Measurements from ENCODE around the gene SPIB.
A peak's percentile ranks its signal among the peaks of the same experiment; 100 is the strongest.

SPIB gene

GRCh38 chr19:50457300-50457699 lies 38.6 kb downstream of the SPIB start:
- TF ChIP-seq CTCF (IDR thresholded peaks at IDR 0.05; ENCODE audit: low read depth, low read length, missing control alignments) = no peak

GRCh38 chr19:50458396-50459066 lies 39.8 kb downstream of the SPIB start:
- in situ Hi-C loops (cut with HindIII; ENCODE audit: low pct_ligation_motif_present, low sequenced_read_pairs) = no loop called here
- TF ChIP-seq CTCF (IDR thresholded peaks at IDR 0.05; ENCODE audit: low read depth, low read length, missing control alignments) = no peak
- no peaks in the 10 kb centered on the region for H3K36me3 ChIP-seq (replicated peaks)
- H3K4me3 ChIP-seq (ENCODE audit: low read depth, low read length) = no peak overlapping the region
- no peak overlapping the region for H3K27ac ChIP-seq
- DNase-seq = no peak
- peaks cover 3% of the 10 kb centered on the region for H3K27me3 ChIP-seq (replicated peaks)

More at GRCh38 chr19:50457300-50457699, 38.6 kb downstream of the SPIB start:
- peaks cover 3% of the 10 kb centered on the region for H3K27me3 ChIP-seq (replicated peaks)
- H3K4me3 ChIP-seq (ENCODE audit: low read depth, low read length) = no peak overlapping the region
- no peaks in the 10 kb centered on the region for H3K36me3 ChIP-seq (replicated peaks)
- no peak overlapping the region for H3K27ac ChIP-seq
- in situ Hi-C loops (cut with HindIII; ENCODE audit: low pct_ligation_motif_present, low sequenced_read_pairs) = no loop called here
- no peak for DNase-seq

GRCh38 chr19:50459067-50459456 lies 40.3 kb downstream of the SPIB start:
- in situ Hi-C loops (cut with HindIII; ENCODE audit: low pct_ligation_motif_present, low sequenced_read_pairs) = no loop called here
- no peak overlapping the region for H3K27ac ChIP-seq
- no peak overlapping the region for H3K4me3 ChIP-seq (ENCODE audit: low read depth, low read length)
- TF ChIP-seq CTCF (IDR thresholded peaks at IDR 0.05; ENCODE audit: low read depth, low read length, missing control alignments) = no peak
- H3K36me3 ChIP-seq (replicated peaks) = no peaks in the 10 kb centered on the region
- DNase-seq = no peak
- peaks cover 3% of the 10 kb centered on the region for H3K27me3 ChIP-seq (replicated peaks)

- Histone ChIP-seq H3K36me3 (replicated peaks) (no peaks in the 10 kb centered on the region), H3K27me3 (replicated peaks) (peaks cover 3% of the 10 kb centered on the region), H3K27ac (no peak overlapping the region), H3K4me3 (ENCODE audit: low read depth, low read length) (no peak overlapping the region)
- in situ Hi-C loops (cut with HindIII; ENCODE audit: low pct_ligation_motif_present, low sequenced_read_pairs) = no loop called here
- no peak for TF ChIP-seq CTCF (IDR thresholded peaks at IDR 0.05; ENCODE audit: low read depth, low read length, missing control alignments)
- DNase-seq = no peak
These were observed 40.9 kb downstream of the SPIB start for GRCh38 chr19:50459638-50460037.

- H3K27ac ChIP-seq = no peak overlapping the region
- in situ Hi-C loops (cut with HindIII; ENCODE audit: low pct_ligation_motif_present, low sequenced_read_pairs) = no loop called here
- DNase-seq = peak; percentile 19
- TF ChIP-seq CTCF (IDR thresholded peaks at IDR 0.05; ENCODE audit: low read depth, low read length, missing control alignments) = peak; percentile 10
- H3K27me3 ChIP-seq (replicated peaks) = peaks cover 3% of the 10 kb centered on the region
- no peak overlapping the region for H3K4me3 ChIP-seq (ENCODE audit: low read depth, low read length)
- no peaks in the 10 kb centered on the region for H3K36me3 ChIP-seq (replicated peaks)
These were observed 41.5 kb downstream of the SPIB start for GRCh38 chr19:50460161-50460765.

Data from brain microvascular endothelial cell (primary cell).